ENCODE measurements around the gene SPINK9. TPM values are rescaled to one million over a fixed set of nuclear protein-coding genes. Genes with fewer than 3 reads are reported as not detected.
A peak's percentile ranks its signal among the peaks of the same experiment; 100 is the strongest.

SPINK9 gene
- polyA plus RNA-seq, 3 donors = not detected

DNA sequence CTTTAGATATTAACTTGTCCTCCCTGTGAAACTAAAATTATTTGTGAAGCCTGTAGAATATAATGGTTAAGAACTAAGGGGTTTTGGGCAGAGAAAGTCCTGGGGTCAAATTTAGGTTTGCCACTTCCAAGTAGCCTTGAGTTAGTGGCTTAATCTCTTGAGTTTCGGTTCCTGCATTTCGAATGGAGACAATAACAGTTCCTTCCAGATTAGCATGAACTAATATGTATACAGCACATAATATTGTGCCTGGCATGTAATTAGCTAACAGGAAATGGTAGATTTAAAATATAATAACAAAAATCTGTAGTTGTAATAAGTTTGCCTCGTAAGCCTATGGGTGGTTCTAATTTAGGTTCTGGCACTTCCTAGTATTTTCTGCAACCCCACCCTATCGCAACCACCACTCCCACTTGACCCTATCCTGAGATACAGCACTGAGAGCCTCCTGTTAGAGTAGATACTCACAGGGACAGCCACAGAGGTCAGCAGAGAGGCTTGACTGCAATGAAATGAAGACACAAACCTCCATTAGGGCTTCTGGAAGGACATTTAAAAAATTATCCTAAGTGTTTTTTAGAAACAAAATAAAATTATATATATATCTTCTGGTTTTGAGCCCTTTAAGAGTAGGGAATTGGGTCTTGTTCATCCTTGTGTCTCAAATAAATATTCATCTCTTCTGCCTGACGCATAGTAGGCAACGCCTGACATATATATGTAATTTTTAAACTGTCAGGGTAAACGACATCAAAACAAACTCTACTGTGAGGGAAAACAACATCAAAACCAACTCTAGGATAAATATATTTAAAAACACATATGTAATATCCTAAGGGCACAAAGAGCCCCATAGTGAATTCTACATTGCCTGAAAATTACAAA is 8.5 kb downstream of the SPINK9 start:
- peaks cover 0 to 3% (median 0%) of the 10 kb centered on the region in 7 donors for H3K9me3 Mint-ChIP-seq
- intact Hi-C loops (cut with micrococcal nuclease) = no loop called here
- no peak overlapping the region for H3K4me3 Mint-ChIP-seq
- H3K36me3 Mint-ChIP-seq = peaks cover 0 to 2% of the 10 kb centered on the region in 2 donors
- TF ChIP-seq, protein P1, sequence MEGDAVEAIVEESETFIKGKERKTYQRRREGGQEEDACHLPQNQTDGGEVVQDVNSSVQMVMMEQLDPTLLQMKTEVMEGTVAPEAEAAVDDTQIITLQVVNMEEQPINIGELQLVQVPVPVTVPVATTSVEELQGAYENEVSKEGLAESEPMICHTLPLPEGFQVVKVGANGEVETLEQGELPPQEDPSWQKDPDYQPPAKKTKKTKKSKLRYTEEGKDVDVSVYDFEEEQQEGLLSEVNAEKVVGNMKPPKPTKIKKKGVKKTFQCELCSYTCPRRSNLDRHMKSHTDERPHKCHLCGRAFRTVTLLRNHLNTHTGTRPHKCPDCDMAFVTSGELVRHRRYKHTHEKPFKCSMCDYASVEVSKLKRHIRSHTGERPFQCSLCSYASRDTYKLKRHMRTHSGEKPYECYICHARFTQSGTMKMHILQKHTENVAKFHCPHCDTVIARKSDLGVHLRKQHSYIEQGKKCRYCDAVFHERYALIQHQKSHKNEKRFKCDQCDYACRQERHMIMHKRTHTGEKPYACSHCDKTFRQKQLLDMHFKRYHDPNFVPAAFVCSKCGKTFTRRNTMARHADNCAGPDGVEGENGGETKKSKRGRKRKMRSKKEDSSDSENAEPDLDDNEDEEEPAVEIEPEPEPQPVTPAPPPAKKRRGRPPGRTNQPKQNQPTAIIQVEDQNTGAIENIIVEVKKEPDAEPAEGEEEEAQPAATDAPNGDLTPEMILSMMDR (IDR thresholded peaks at IDR 0.05) = no peak
- H3K4me3 ChIP-seq (replicated peaks in 1 of 3; ENCODE audit: low read depth in 2 of 3, low read length in 3 of 3) = no peak overlapping the region
- H3K4me1 Mint-ChIP-seq = peaks cover 9% of the 10 kb centered on the region
- no peaks in the 10 kb centered on the region for H3K9me3 ChIP-seq (replicated peaks in 1 of 2; ENCODE audit: control insufficient read depth in 1 of 2, insufficient read depth in 1 of 2, low read length in 2 of 2)
- no peak overlapping the region for H3K27ac ChIP-seq (ENCODE audit: low read depth in 1 of 2, low read length in 2 of 2)
- no peak overlapping the region for H3K4me2 ChIP-seq (replicated peaks; ENCODE audit: extremely low read depth, low read length, poor library complexity, severe bottlenecking)
- peaks cover 10 to 12% of the 10 kb centered on the region in 2 donors for H3K4me1 ChIP-seq (ENCODE audit: control insufficient read depth in 1 of 2, insufficient read depth in 2 of 2, low read length in 2 of 2)
- H3K79me2 ChIP-seq (ENCODE audit: insufficient read depth, low read length) = no peaks in the 10 kb centered on the region
- WGBS (ENCODE audit: insufficient coverage) = no CpG with 5 or more reads among the region's 7 CpGs
- peak in 2 of 3 donors; percentile 3 to 10 for DNase-seq
- H3K9ac ChIP-seq (ENCODE audit: insufficient read depth, low read length, poor library complexity, severe bottlenecking) = no peak overlapping the region
- H4K20me1 ChIP-seq (ENCODE audit: insufficient read depth, low read length) = no peaks in the 10 kb centered on the region
- no peaks in the 10 kb centered on the region for H3K27me3 Mint-ChIP-seq (ENCODE audit: low read depth in 3 of 3)
- no peaks in the 10 kb centered on the region for H3K27me3 ChIP-seq (ENCODE audit: control insufficient read depth in 2 of 2, insufficient read depth in 2 of 2, low read length in 2 of 2)
- H3K36me3 ChIP-seq (replicated peaks in 1 of 2; ENCODE audit: control insufficient read depth in 1 of 2, insufficient read depth in 2 of 2, low read length in 2 of 2) = no peaks in the 10 kb centered on the region
- peak overlapping the region in 5 of 7 donors; percentile 55 to 81 (median 75) for H3K27ac Mint-ChIP-seq
- H2AFZ ChIP-seq (ENCODE audit: insufficient read depth, low read depth, low read length, poor library complexity, severe bottlenecking) = peak overlapping the region; percentile 30

DNA sequence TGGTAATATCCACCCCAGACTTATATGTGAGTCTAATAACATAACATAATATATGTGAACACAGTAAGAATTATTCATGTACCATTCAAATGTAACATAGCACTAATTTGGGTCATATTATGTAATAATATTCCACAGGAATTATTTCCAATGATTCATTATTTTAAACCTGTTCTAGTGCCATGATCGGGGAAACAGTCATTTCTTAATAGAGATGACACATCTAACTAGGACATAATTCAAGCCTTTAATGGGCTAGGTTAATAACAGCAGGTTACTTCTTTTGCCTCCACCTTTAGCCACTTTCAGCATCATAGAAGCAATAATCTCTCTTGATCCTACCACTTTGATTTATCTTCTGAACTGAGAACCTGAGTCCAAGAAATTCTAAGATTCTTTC is 12.3 kb downstream of the SPINK9 start:
- H3K4me2 ChIP-seq (replicated peaks; ENCODE audit: extremely low read depth, low read length, poor library complexity, severe bottlenecking) = no peak overlapping the region
- no peak overlapping the region for H2AFZ ChIP-seq (ENCODE audit: insufficient read depth, low read depth, low read length, poor library complexity, severe bottlenecking)
- no peaks in the 10 kb centered on the region for H3K79me2 ChIP-seq (ENCODE audit: insufficient read depth, low read length)
- H3K27ac ChIP-seq (ENCODE audit: low read depth in 1 of 2, low read length in 2 of 2) = no peak overlapping the region
- no peaks in the 10 kb centered on the region for H4K20me1 ChIP-seq (ENCODE audit: insufficient read depth, low read length)
- H3K4me1 ChIP-seq (ENCODE audit: control insufficient read depth in 1 of 2, insufficient read depth in 2 of 2, low read length in 2 of 2) = peaks cover 10 to 12% of the 10 kb centered on the region in 2 donors
- no peaks in the 10 kb centered on the region for H3K36me3 ChIP-seq (replicated peaks in 1 of 2; ENCODE audit: control insufficient read depth in 1 of 2, insufficient read depth in 2 of 2, low read length in 2 of 2)
- H3K9ac ChIP-seq (ENCODE audit: insufficient read depth, low read length, poor library complexity, severe bottlenecking) = no peak overlapping the region
- Mint-ChIP-seq H3K36me3 (no peaks in the 10 kb centered on the region), H3K27me3 (ENCODE audit: low read depth in 3 of 3) (peaks cover 0 to 2% (median 0%) of the 10 kb centered on the region in 3 donors), H3K9me3 (peaks cover 0 to 6% (median 3%) of the 10 kb centered on the region in 7 donors), H3K27ac (no peak overlapping the region), H3K4me1 (peaks cover 9% of the 10 kb centered on the region), H3K4me3 (no peak overlapping the region)
- intact Hi-C loops (cut with micrococcal nuclease) = no loop called here
- H3K27me3 ChIP-seq (ENCODE audit: control insufficient read depth in 2 of 2, insufficient read depth in 2 of 2, low read length in 2 of 2) = no peaks in the 10 kb centered on the region
- TF ChIP-seq, protein P1 (IDR thresholded peaks at IDR 0.05) = no peak
- no peak for DNase-seq
- peaks cover 0 to 3% of the 10 kb centered on the region in 2 donors for H3K9me3 ChIP-seq (replicated peaks in 1 of 2; ENCODE audit: control insufficient read depth in 1 of 2, insufficient read depth in 1 of 2, low read length in 2 of 2)
- H3K4me3 ChIP-seq (replicated peaks in 1 of 3; ENCODE audit: low read depth in 2 of 3, low read length in 3 of 3) = no peak overlapping the region
- WGBS (ENCODE audit: insufficient coverage) = 100% methylated on average over 1 of the region's 1 CpG

All from CD14-positive monocyte (primary cell).